GM23338 (cell line): ENCODE measurements around the gene ADAMTS17. TPM values are rescaled to one million over a fixed set of nuclear protein-coding genes. Genes with fewer than 3 reads are reported as not detected.

Experiments used
- ATAC-seq: fragments of 200-7000 bp; cut with Tn5 transposase; 3 replicates; pipeline ENCODE4 v1.9.1; 2020
- DNase-seq: peaks from one replicate; pipeline ENCODE4 v3.0.0-alpha.2; 2015; ENCODE audit warnings: low spot score
- H2AFZ ChIP-seq: fragments of 200-600 bp; sonication (generic); 2 replicates; pipeline ENCODE4 v1.8.0; 2016; ENCODE audit warnings: antibody characterized with exemption, mild to moderate bottlenecking, moderate library complexity
- H3F3A ChIP-seq: fragments of 200-600 bp; sonication (generic); replicated peaks from 2 replicates; pipeline ENCODE4 v1.8.0; 2017; ENCODE audit warnings: antibody characterized with exemption, mixed run types, low read depth
- H3K27ac ChIP-seq: fragments of 200-600 bp; sonication (generic); 2 replicates; pipeline ENCODE4 v1.6.1; 2016; ENCODE audit warnings: low read depth
- H3K27me3 ChIP-seq: fragments of 200-600 bp; sonication (generic); 2 replicates; pipeline ENCODE4 v1.8.0; 2016; ENCODE audit warnings: mild to moderate bottlenecking, mixed run types, moderate library complexity; ENCODE audit not compliant: insufficient read depth
- H3K36me3 ChIP-seq: fragments of 200-600 bp; sonication (generic); 2 replicates; pipeline ENCODE4 v1.8.0; 2016; ENCODE audit warnings: mild to moderate bottlenecking; ENCODE audit not compliant: insufficient read depth
- H3K4me1 ChIP-seq: fragments of 200-600 bp; sonication (generic); 2 replicates; pipeline ENCODE4 v1.8.0; 2016; ENCODE audit warnings: mild to moderate bottlenecking, moderate library complexity; ENCODE audit not compliant: insufficient read depth
- H3K4me2 ChIP-seq: fragments of 200-600 bp; sonication (generic); 2 replicates; pipeline ENCODE4 v1.7.1; 2017; ENCODE audit warnings: mixed run types
- H3K4me3 ChIP-seq: fragments of 200-600 bp; sonication (generic); 2 replicates; pipeline ENCODE4 v1.6.1; 2016; ENCODE audit warnings: mixed run types
- H3K79me2 ChIP-seq: fragments of 200-600 bp; sonication (generic); replicated peaks from 2 replicates; pipeline ENCODE4 v1.8.0; 2017; ENCODE audit warnings: mild to moderate bottlenecking; ENCODE audit not compliant: insufficient read depth
- H3K9me2 ChIP-seq: fragments of 200-600 bp; sonication (generic); 2 replicates; pipeline ENCODE4 v1.8.0; 2017; ENCODE audit not compliant: insufficient read depth
- H4K20me1 ChIP-seq: fragments of 200-600 bp; sonication (generic); replicated peaks from 2 replicates; pipeline ENCODE4 v1.8.0; 2017; ENCODE audit warnings: mild to moderate bottlenecking; ENCODE audit not compliant: insufficient read depth
- H3K27ac Mint-ChIP-seq: 2 replicates; pipeline ENCODE4 v1.8.0; 2020; ENCODE audit warnings: inconsistent platforms, mild to moderate bottlenecking, moderate library complexity, mixed read lengths
- H3K27me3 Mint-ChIP-seq: 3 replicates; pipeline ENCODE4 v1.8.0; 2022; ENCODE audit warnings: low read depth, mild to moderate bottlenecking, moderate library complexity, mixed read lengths, inconsistent platforms; ENCODE audit not compliant: insufficient read depth, poor library complexity
- H3K36me3 Mint-ChIP-seq: 3 replicates; pipeline ENCODE4 v1.8.0; 2021; ENCODE audit warnings: low read depth, mild to moderate bottlenecking, inconsistent platforms, moderate library complexity, mixed read lengths
- H3K4me1 Mint-ChIP-seq: 3 replicates; pipeline ENCODE4 v1.8.0; 2020; ENCODE audit warnings: mild to moderate bottlenecking, inconsistent platforms, mixed read lengths
- H3K4me3 Mint-ChIP-seq: 3 replicates; pipeline ENCODE4 v1.8.0; 2021; ENCODE audit warnings: moderate library complexity, mild to moderate bottlenecking, inconsistent platforms, mixed read lengths
- H3K9me3 Mint-ChIP-seq: 3 replicates; pipeline ENCODE4 v1.8.0; 2020; ENCODE audit warnings: moderate library complexity, mild to moderate bottlenecking, inconsistent platforms, mixed read lengths
- CREB1 ChIP-seq: fragments of 250-450 bp; sonication (Bioruptor Pico); IDR thresholded peaks from 2 replicates; pipeline ENCODE4 v1.5.0; 2020; ENCODE audit warnings: low read depth, mild to moderate bottlenecking, moderate library complexity
- EZH2 ChIP-seq: fragments of 200-600 bp; sonication (generic); IDR thresholded peaks from one replicate; pipeline ENCODE4 v1.8.0; 2017; ENCODE audit warnings: antibody characterized with exemption, mild to moderate bottlenecking, low read depth; ENCODE audit not compliant: unreplicated experiment
- EZH2phosphoT487 ChIP-seq: fragments of 200-600 bp; sonication (generic); IDR thresholded peaks from one replicate; pipeline ENCODE4 v1.8.1; 2018; ENCODE audit warnings: antibody characterized with exemption; ENCODE audit not compliant: unreplicated experiment
- JUNB ChIP-seq: IDR thresholded peaks from one replicate; pipeline ENCODE4 v1.6.1; 2016; ENCODE audit warnings: antibody characterized with exemption; ENCODE audit not compliant: unreplicated experiment
- NANOG ChIP-seq: IDR thresholded peaks from 2 replicates; pipeline ENCODE4 v1.6.1; 2016; ENCODE audit warnings: antibody characterized with exemption, borderline replicate concordance
- POLR2AphosphoS5 ChIP-seq: IDR thresholded peaks from 2 replicates; pipeline ENCODE4 v1.6.1; 2016; ENCODE audit warnings: antibody characterized with exemption, low read depth
- STAT1 ChIP-seq: IDR thresholded peaks from one replicate; pipeline ENCODE4 v1.6.1; 2016; ENCODE audit warnings: antibody characterized with exemption; ENCODE audit not compliant: unreplicated experiment
- ZNF114 ChIP-seq: fragments of 250-450 bp; sonication (Bioruptor Pico); IDR thresholded peaks from 2 replicates; pipeline ENCODE4 v1.5.0; 2020; ENCODE audit warnings: mild to moderate bottlenecking, moderate library complexity
- ZNF331 ChIP-seq: fragments of 250-450 bp; sonication (Bioruptor Pico); IDR thresholded peaks from 2 replicates; pipeline ENCODE4 v1.5.0; 2020; ENCODE audit warnings: low read depth, mild to moderate bottlenecking, moderate library complexity
- polyA plus RNA-seq: library from polyadenylated mRNA; unstranded; fragments of >200 nt; fragmentation: Nextera tagmentation; extraction: Ambion mirVana; gene quantifications from 2 replicates; pipeline ENCODE4 v1.2.1, GENCODE V29; 2016
- total RNA-seq: library from RNA; depleted of rRNA; stranded (reverse); fragments of >200 nt; shearing (Covaris generic); gene quantifications from 2 replicates; pipeline ENCODE4 v1.2.3, GENCODE V29; 2014
- TF ChIP-seq, protein P1 (sequence below): fragments of 250-450 bp; sonication (Bioruptor Pico); IDR thresholded peaks from 2 replicates; pipeline ENCODE4 v1.5.0; 2020; ENCODE audit warnings: mild to moderate bottlenecking, moderate library complexity
- TF ChIP-seq, protein P2 (sequence below): IDR thresholded peaks from 2 replicates; pipeline ENCODE4 v1.6.1; 2016; ENCODE audit warnings: antibody characterized with exemption
- TF ChIP-seq, protein P3 (sequence below), 2 experiments: fragments of 200-600 bp in 1 of 2; sonication (generic) in 1 of 2; conservative IDR thresholded peaks; 2 replicates each; pipeline versions ENCODE4 v1.5.1 to v1.6.1; 2016 to 2017; ENCODE audit warnings: antibody characterized with exemption in 2 of 2, low read depth in 2 of 2, mild to moderate bottlenecking in 2 of 2, moderate library complexity in 1 of 2
- TF ChIP-seq, protein P4 (sequence below): IDR thresholded peaks from one replicate; pipeline ENCODE4 v1.6.1; 2018; ENCODE audit warnings: antibody characterized with exemption; ENCODE audit not compliant: unreplicated experiment

Gene ADAMTS17
- total and polyA plus RNA-seq, 2 experiments from 2014 or later: 0.60 to 3.8 TPM

DNA sequence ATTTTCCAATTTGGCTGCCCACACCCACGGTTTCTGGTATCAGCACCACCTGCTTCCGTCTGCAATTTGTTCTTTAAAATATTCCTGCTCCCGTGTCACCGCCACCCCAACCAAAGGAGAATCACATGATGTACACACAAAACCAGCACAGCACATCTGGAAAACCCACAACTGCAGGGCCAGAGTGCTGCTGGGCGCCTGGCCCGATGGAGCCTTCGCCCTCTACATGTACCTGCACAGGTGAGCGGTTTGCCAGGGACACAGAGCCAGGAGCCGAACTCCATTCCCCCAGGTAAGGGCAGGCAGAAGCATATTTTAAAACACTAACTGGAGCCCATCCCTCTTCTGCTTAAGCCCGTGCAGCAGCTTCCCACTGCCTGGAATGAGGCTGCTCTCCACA lies 75.6 kb downstream of the ADAMTS17 start:
- Histone ChIP-seq H3K27ac (no peak overlapping the region), H3K4me3 (no peak overlapping the region), H3K4me1 (no peaks in the 10 kb centered on the region), H3K79me2 (no peaks in the 10 kb centered on the region), H3K4me2 (no peak overlapping the region), H4K20me1 (no peaks in the 10 kb centered on the region), H3K36me3 (no peaks in the 10 kb centered on the region), H3K27me3 (no peaks in the 10 kb centered on the region), H3K9me2 (no peaks in the 10 kb centered on the region), H3F3A (no peaks in the 10 kb centered on the region), H2AFZ (no peak overlapping the region)
- H3K4me1 Mint-ChIP-seq: peaks cover 8% of the 10 kb centered on the region; the same call in 2 of the 3 replicates
- no peak for ATAC-seq
- peaks cover 6% of the 10 kb centered on the region; the same call in 2 of the 3 replicates for H3K36me3 Mint-ChIP-seq
- peaks cover 16% of the 10 kb centered on the region; the same call in 2 of the 3 replicates for H3K9me3 Mint-ChIP-seq
- DNase-seq: no peak
- H3K27ac Mint-ChIP-seq: no peak overlapping the region; the same call in 1 of the 2 replicates
- no peak overlapping the region for H3K4me3 Mint-ChIP-seq
- no peaks in the 10 kb centered on the region for H3K27me3 Mint-ChIP-seq
- TF ChIP-seq ZNF114 (no peak), NANOG (no peak), ZNF331 (CRISPR knock-in tag) (no peak), POLR2AphosphoS5 (no peak), STAT1 (no peak), EZH2phosphoT487 (no peak), JUNB (no peak), CREB1 (CRISPR knock-in tag) (no peak), EZH2 (no peak)
- TF ChIP-seq, protein P1, sequence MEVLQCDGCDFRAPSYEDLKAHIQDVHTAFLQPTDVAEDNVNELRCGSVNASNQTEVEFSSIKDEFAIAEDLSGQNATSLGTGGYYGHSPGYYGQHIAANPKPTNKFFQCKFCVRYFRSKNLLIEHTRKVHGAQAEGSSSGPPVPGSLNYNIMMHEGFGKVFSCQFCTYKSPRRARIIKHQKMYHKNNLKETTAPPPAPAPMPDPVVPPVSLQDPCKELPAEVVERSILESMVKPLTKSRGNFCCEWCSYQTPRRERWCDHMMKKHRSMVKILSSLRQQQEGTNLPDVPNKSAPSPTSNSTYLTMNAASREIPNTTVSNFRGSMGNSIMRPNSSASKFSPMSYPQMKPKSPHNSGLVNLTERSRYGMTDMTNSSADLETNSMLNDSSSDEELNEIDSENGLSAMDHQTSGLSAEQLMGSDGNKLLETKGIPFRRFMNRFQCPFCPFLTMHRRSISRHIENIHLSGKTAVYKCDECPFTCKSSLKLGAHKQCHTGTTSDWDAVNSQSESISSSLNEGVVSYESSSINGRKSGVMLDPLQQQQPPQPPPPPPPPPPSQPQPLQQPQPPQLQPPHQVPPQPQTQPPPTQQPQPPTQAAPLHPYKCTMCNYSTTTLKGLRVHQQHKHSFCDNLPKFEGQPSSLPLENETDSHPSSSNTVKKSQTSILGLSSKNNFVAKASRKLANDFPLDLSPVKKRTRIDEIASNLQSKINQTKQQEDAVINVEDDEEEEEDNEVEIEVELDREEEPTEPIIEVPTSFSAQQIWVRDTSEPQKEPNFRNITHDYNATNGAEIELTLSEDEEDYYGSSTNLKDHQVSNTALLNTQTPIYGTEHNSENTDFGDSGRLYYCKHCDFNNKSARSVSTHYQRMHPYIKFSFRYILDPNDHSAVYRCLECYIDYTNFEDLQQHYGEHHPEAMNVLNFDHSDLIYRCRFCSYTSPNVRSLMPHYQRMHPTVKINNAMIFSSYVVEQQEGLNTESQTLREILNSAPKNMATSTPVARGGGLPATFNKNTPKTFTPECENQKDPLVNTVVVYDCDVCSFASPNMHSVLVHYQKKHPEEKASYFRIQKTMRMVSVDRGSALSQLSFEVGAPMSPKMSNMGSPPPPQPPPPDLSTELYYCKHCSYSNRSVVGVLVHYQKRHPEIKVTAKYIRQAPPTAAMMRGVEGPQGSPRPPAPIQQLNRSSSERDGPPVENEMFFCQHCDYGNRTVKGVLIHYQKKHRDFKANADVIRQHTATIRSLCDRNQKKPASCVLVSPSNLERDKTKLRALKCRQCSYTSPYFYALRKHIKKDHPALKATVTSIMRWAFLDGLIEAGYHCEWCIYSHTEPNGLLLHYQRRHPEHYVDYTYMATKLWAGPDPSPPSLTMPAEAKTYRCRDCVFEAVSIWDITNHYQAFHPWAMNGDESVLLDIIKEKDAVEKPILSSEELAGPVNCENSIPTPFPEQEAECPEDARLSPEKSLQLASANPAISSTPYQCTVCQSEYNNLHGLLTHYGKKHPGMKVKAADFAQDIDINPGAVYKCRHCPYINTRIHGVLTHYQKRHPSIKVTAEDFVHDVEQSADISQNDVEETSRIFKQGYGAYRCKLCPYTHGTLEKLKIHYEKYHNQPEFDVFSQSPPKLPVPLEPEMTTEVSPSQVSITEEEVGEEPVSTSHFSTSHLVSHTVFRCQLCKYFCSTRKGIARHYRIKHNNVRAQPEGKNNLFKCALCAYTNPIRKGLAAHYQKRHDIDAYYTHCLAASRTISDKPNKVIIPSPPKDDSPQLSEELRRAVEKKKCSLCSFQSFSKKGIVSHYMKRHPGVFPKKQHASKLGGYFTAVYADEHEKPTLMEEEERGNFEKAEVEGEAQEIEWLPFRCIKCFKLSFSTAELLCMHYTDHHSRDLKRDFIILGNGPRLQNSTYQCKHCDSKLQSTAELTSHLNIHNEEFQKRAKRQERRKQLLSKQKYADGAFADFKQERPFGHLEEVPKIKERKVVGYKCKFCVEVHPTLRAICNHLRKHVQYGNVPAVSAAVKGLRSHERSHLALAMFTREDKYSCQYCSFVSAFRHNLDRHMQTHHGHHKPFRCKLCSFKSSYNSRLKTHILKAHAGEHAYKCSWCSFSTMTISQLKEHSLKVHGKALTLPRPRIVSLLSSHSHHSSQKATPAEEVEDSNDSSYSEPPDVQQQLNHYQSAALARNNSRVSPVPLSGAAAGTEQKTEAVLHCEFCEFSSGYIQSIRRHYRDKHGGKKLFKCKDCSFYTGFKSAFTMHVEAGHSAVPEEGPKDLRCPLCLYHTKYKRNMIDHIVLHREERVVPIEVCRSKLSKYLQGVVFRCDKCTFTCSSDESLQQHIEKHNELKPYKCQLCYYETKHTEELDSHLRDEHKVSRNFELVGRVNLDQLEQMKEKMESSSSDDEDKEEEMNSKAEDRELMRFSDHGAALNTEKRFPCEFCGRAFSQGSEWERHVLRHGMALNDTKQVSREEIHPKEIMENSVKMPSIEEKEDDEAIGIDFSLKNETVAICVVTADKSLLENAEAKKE (CRISPR knock-in tag): no peak
- TF ChIP-seq, protein P2, sequence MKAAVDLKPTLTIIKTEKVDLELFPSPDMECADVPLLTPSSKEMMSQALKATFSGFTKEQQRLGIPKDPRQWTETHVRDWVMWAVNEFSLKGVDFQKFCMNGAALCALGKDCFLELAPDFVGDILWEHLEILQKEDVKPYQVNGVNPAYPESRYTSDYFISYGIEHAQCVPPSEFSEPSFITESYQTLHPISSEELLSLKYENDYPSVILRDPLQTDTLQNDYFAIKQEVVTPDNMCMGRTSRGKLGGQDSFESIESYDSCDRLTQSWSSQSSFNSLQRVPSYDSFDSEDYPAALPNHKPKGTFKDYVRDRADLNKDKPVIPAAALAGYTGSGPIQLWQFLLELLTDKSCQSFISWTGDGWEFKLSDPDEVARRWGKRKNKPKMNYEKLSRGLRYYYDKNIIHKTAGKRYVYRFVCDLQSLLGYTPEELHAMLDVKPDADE: no peak
- TF ChIP-seq, protein P3, sequence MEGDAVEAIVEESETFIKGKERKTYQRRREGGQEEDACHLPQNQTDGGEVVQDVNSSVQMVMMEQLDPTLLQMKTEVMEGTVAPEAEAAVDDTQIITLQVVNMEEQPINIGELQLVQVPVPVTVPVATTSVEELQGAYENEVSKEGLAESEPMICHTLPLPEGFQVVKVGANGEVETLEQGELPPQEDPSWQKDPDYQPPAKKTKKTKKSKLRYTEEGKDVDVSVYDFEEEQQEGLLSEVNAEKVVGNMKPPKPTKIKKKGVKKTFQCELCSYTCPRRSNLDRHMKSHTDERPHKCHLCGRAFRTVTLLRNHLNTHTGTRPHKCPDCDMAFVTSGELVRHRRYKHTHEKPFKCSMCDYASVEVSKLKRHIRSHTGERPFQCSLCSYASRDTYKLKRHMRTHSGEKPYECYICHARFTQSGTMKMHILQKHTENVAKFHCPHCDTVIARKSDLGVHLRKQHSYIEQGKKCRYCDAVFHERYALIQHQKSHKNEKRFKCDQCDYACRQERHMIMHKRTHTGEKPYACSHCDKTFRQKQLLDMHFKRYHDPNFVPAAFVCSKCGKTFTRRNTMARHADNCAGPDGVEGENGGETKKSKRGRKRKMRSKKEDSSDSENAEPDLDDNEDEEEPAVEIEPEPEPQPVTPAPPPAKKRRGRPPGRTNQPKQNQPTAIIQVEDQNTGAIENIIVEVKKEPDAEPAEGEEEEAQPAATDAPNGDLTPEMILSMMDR (conservative IDR thresholded peaks at IDR 0.05; ENCODE audit: low read depth in 2 of 2): no peak
- TF ChIP-seq, protein P4, sequence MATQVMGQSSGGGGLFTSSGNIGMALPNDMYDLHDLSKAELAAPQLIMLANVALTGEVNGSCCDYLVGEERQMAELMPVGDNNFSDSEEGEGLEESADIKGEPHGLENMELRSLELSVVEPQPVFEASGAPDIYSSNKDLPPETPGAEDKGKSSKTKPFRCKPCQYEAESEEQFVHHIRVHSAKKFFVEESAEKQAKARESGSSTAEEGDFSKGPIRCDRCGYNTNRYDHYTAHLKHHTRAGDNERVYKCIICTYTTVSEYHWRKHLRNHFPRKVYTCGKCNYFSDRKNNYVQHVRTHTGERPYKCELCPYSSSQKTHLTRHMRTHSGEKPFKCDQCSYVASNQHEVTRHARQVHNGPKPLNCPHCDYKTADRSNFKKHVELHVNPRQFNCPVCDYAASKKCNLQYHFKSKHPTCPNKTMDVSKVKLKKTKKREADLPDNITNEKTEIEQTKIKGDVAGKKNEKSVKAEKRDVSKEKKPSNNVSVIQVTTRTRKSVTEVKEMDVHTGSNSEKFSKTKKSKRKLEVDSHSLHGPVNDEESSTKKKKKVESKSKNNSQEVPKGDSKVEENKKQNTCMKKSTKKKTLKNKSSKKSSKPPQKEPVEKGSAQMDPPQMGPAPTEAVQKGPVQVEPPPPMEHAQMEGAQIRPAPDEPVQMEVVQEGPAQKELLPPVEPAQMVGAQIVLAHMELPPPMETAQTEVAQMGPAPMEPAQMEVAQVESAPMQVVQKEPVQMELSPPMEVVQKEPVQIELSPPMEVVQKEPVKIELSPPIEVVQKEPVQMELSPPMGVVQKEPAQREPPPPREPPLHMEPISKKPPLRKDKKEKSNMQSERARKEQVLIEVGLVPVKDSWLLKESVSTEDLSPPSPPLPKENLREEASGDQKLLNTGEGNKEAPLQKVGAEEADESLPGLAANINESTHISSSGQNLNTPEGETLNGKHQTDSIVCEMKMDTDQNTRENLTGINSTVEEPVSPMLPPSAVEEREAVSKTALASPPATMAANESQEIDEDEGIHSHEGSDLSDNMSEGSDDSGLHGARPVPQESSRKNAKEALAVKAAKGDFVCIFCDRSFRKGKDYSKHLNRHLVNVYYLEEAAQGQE: no peak
